Rectal smooth muscle tissue (tissue), 1 donor: ENCODE results near the gene IGFBP1.

Experiments
- H3K27ac ChIP-seq: one replicate; pipeline ENCODE4 v1.7.0; 2013; ENCODE audit warnings: low read depth, low read length, inconsistent platforms
- H3K27me3 ChIP-seq: one replicate; pipeline ENCODE4 v1.7.0; 2013; ENCODE audit warnings: low read length; ENCODE audit not compliant: control insufficient read depth, insufficient read depth
- H3K36me3 ChIP-seq: one replicate; pipeline ENCODE4 v1.7.0; 2013; ENCODE audit warnings: low read length; ENCODE audit not compliant: control insufficient read depth, insufficient read depth
- H3K4me1 ChIP-seq: one replicate; pipeline ENCODE4 v1.7.0; 2013; ENCODE audit warnings: low read length; ENCODE audit not compliant: control insufficient read depth, insufficient read depth
- H3K4me3 ChIP-seq: one replicate; pipeline ENCODE4 v1.7.0; 2013; ENCODE audit warnings: low read length
- H3K9ac ChIP-seq: one replicate; pipeline ENCODE4 v1.7.0; 2013; ENCODE audit warnings: low read length

Gene IGFBP1

DNA sequence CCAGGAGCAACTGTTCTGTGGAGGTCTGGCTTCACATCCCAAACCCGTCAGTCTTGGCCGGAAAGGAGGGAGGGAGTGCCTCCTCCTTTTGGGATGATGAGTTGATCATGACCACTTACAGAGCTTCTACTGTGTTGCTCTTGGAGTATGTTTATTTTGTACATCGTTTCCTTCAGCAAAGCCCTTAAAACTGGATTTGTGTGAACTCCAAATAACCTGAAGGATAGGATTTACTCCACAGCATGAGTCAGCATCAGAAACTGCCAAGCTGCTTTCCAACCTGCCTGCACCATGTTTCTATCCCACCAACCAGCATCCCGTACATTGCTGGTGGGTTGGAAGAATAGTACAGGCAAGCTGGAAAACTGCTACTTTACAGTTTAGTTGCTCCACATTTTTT lies 18.9 kb upstream of the IGFBP1 start:
- Histone ChIP-seq H3K4me3 (no peak overlapping the region), H3K27ac (no peak overlapping the region), H3K27me3 (no peaks in the 10 kb centered on the region), H3K36me3 (no peaks in the 10 kb centered on the region), H3K4me1 (no peaks in the 10 kb centered on the region), H3K9ac (no peak overlapping the region)

DNA sequence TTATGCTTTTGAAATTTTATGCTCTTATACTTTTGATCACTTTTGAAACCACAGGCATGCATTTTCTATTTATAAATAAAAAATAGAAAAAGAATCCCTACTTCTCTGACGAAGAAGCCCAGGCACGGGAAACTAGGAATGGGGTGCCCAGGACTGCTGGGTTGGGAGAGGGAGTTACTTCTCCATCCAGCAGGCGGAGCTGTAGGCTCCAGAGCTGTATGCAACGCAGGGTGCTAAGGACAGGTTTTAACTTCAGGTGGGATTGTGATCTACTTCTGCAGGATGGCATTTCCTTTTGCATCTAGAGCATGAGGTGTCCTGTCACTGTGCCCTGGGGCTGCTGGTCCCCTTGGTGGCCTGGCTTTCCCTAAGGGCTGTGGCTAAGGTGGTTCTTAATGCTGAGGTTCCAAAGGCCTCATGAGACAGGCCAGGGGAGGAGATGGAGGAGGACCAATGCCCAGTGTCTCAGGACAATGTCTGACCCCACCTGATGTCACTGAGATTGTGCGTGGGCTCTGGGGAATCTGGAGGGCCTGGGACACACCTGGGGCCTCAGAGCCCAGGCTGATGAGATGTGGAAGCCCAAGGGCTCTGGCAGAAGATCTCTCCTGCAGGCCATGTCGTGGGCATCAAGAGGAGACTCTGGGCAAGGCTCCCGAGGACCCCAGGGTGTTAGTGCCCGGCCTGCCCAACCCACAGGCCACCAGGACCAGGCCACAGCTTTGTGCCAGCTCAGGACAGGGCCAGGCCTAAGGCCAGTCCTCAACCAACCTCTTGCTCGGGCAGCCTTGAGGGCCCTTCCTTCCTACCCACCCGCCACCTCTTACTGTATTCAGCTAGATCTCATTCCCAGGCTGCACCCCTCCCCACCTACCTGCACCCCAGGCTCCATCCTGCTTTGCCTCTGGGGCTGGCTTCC lies 15.9 kb upstream of the IGFBP1 start:
- H3K4me3 ChIP-seq: no peak overlapping the region
- no peak overlapping the region for H3K9ac ChIP-seq
- no peak overlapping the region for H3K27ac ChIP-seq
- H3K27me3 ChIP-seq: no peaks in the 10 kb centered on the region
- no peaks in the 10 kb centered on the region for H3K4me1 ChIP-seq
- no peaks in the 10 kb centered on the region for H3K36me3 ChIP-seq

DNA sequence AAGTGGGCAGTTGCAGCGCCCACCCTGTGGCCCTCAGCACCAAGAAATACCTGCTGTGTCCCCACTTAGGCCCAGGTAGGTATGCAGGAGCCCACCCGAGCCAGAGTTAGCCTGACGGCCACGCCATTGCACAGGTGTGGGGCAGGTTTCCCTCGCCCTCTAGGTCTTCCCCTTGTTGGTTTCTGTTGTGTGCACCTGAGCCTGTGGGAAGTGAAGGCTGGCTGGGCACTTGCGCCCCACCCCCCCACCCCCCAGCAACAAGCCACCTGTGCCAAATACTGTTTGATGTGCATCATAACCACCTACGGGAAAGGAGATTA lies 15.3 kb upstream of the IGFBP1 start, which contains the start of gene CCDC201:
Gene CCDC201, minus strand, starts transcription at position 48 of the 320 bp plus-strand sequence. CDS start 75 bp downstream, outside the sequence.
- Histone ChIP-seq H3K36me3 (no peaks in the 10 kb centered on the region), H3K27ac (no peak within 1 kb of the TSS), H3K4me1 (no peaks in the 10 kb centered on the region), H3K9ac (no peak within 1 kb of the TSS), H3K27me3 (no peaks in the 10 kb centered on the region), H3K4me3 (no peak within 1 kb of the TSS)

DNA sequence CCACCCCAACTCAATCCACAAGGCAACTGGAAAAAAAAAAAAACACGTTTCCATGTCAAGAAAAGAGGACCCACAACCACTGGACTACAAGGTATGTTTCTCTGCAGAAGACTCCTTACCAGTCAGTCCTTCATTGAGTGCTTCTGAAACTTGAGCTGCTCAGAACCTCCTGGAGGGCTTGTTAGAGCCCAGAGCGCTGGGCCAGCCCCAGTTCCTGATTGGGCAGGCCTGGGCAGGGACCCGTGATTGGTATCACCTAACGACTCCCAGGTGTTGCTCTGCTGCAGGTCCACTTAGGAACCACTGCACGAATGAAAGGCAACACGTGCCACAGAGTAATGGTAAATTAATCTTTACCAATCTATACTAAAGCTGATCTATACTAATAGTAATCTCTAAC lies 14.9 kb upstream of the IGFBP1 start:
- Histone ChIP-seq H3K27me3 (no peaks in the 10 kb centered on the region), H3K9ac (no peak overlapping the region), H3K4me3 (no peak overlapping the region), H3K27ac (no peak overlapping the region), H3K4me1 (no peaks in the 10 kb centered on the region), H3K36me3 (no peaks in the 10 kb centered on the region)

DNA sequence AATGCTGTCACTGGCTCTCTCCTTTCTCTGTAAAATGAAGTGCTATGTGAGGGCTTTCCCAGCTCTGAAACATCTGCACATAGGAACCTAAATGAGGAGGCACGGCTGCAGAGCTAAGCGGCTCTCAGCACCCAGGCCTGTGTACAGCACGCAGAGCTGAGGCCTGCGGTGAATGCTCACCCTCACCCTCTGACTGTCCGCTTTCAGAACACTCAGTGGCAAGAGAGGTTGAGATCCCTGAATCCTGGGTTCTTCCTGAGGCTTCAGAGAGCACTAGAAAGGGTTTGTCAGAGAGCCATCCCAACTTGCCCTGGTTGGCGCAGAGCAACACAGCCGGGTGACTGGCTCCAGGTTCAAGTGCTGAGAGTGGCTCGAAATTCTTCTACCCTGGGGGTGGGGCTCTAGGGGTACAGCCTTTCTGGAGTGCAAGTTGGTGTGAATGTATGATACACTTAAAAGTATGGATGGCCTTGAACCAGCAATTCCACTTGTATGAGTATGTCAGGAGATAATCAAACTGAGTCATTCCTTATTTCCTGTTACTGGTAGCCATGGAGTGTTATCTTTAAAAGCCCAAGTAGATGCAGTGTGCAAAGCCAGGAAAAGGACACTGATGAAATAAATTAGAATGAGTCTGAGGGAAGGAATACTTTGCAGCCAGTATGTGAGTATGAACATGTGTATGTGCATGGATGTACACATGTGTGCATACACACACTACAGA lies 13.7 kb upstream of the IGFBP1 start:
- Histone ChIP-seq H3K27me3 (no peaks in the 10 kb centered on the region), H3K27ac (no peak overlapping the region), H3K4me3 (no peak overlapping the region), H3K9ac (no peak overlapping the region), H3K4me1 (no peaks in the 10 kb centered on the region), H3K36me3 (no peaks in the 10 kb centered on the region)

DNA sequence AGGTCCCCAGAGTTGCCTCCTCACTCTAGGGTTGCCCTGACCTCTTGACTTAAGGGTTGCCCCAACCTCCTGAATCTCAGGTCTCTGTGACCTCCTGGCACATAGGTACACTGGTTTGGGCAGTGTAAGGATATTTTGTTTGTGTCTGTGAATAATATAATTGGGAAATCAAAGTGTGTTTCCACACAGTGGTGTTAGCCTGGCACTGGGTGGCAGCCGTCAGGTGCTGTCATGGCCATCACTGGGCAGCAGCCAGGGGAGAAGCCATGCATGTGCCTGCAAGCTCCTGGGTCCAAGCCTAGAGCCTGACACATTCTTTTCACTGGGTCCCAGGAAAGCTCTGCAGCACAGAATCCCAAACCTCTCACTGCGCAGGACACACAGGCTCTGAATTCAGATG lies 11.8 kb upstream of the IGFBP1 start:
- Histone ChIP-seq H3K27ac (no peak overlapping the region), H3K4me3 (no peak overlapping the region), H3K9ac (no peak overlapping the region), H3K36me3 (no peaks in the 10 kb centered on the region), H3K27me3 (no peaks in the 10 kb centered on the region), H3K4me1 (no peaks in the 10 kb centered on the region)

DNA sequence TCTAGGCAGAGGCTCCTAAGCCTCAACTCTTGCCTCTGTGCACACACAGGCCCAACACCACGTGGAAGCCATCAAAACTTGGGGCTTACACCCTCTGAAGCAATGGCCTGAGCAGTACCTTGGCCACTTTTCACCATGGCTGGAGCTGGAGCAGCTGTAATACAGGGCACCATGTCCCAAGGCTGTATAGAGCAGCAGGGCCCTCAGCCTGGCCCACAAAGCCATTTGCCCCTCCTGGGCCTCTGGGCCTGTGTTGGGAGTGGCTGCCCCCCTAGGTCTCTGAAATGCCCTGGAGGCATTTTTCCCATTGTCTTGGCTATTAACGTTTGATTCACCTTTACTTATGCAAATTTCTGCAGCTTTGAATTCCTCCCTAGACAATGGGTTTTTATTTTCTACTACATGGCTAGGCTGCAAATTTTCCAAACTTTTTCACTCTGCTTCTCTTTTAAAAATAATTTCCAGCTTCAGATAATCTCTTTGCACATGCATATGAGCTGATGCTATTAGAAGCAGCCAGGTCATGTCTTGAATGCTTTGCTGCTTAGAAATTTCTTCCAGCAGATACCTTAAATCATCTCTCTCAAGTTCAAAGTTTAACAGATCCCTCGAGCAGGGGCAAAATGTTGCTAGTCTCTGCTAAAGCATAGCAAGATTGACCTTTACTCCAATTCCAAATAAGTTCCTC lies 9.7 kb upstream of the IGFBP1 start:
- no peaks in the 10 kb centered on the region for H3K36me3 ChIP-seq
- no peaks in the 10 kb centered on the region for H3K27me3 ChIP-seq
- H3K27ac ChIP-seq: no peak overlapping the region
- H3K4me1 ChIP-seq: no peaks in the 10 kb centered on the region
- no peak overlapping the region for H3K4me3 ChIP-seq
- no peak overlapping the region for H3K9ac ChIP-seq

DNA sequence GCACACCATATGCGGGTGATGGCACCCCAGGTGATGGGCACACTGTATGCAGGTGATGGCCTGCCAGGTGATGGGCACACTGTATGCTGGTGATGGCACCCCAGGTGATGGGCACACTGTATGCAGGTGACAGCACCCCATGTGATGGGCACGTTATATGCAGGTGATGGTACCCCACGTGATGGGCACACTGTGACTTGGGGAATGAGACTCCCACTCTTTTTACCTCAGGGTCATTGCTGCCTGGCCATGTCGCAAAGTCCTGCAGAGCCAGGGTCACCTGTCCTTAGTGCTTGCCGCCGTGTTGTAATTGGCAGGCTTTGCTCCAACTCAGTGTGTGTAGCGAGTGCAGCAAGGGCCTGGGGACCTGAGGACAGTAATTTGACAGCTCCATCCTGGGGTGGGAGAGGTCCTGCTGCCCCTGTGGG lies 7.8 kb upstream of the IGFBP1 start:
- H3K27ac ChIP-seq: no peak overlapping the region
- no peaks in the 10 kb centered on the region for H3K4me1 ChIP-seq
- H3K9ac ChIP-seq: no peak overlapping the region
- H3K36me3 ChIP-seq: no peaks in the 10 kb centered on the region
- H3K4me3 ChIP-seq: no peak overlapping the region
- H3K27me3 ChIP-seq: no peaks in the 10 kb centered on the region

DNA sequence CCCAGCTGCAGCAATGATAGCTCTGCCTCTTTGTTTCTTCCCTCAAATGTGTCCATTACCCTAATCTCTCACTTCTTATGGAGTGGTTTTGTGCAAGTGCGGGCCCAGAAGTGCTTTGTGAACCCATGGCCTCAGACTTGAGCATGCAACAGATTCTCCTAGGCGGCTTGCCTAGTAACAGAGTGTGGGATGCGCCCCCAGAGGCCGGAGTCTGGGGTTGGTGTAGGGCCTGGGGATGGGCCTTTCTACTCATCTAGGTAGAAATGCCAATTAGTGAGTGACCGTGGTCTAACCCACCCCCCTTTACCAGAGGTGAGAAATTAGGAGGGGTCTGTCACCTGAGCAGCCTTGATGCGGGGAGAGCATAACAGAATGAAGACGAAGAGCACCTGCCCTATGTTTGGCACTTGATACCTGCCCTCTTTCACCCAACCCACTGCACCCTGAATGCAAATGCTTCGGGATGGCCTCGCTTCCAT lies 7.0 kb upstream of the IGFBP1 start:
- no peak overlapping the region for H3K27ac ChIP-seq
- H3K9ac ChIP-seq: no peak overlapping the region
- H3K4me1 ChIP-seq: no peaks in the 10 kb centered on the region
- H3K36me3 ChIP-seq: no peaks in the 10 kb centered on the region
- H3K27me3 ChIP-seq: no peaks in the 10 kb centered on the region
- no peak overlapping the region for H3K4me3 ChIP-seq

DNA sequence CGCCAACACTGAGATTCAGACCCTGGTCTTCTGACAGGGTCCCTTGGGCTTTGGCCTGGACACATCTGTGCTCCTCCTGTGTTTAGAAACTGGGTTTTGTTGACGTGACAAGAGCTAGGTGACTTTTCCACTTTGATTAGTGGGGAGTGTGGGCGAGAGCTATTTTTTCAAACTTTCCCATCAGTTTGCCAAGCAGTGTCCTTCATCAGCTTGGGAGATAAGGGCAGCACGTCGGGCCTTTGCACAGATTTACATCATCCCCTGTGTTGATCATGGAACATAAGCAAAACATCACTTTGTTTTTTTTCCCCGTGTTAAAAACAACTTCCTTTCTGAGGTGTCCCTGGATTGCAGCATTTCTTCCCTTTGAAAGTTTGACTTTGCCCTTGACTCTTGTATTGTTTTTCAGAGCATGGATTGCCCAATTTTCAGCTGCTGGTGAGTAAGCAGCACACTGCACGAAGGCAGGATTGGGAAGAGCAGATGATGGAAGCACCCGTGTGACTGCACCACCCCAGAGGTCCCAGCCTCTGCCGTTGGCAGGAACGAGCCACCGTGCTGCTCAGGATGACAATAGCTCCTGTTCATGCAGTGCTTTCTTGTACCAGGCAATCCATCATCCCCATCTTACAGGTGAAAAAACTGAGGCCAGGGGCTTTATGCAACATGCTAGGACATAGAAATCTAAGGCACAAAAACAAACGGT lies 6.4 kb upstream of the IGFBP1 start:
- no peaks in the 10 kb centered on the region for H3K27me3 ChIP-seq
- no peak overlapping the region for H3K27ac ChIP-seq
- H3K9ac ChIP-seq: no peak overlapping the region
- H3K4me1 ChIP-seq: no peaks in the 10 kb centered on the region
- H3K4me3 ChIP-seq: no peak overlapping the region
- H3K36me3 ChIP-seq: no peaks in the 10 kb centered on the region

DNA sequence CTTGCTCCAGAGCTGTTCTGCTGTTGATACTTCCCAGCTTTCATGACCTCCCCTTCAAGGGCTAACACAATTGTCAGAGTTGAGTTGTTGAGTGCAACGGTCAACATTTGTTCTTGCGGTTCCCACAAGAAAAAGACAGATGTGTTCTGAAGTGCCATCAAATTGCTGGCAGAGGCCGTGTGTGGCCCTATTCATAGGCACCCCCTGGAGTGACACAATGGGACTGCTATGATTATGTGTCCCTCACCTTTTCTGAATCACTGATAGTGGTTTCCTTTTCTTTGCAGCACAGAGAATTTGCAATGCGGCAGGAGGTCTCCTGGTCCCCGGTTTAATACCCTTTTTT lies 5.8 kb upstream of the IGFBP1 start:
- H3K36me3 ChIP-seq: no peaks in the 10 kb centered on the region
- H3K27me3 ChIP-seq: peaks cover 3% of the 10 kb centered on the region
- no peak overlapping the region for H3K4me3 ChIP-seq
- H3K4me1 ChIP-seq: no peaks in the 10 kb centered on the region
- no peak overlapping the region for H3K27ac ChIP-seq
- H3K9ac ChIP-seq: no peak overlapping the region

DNA sequence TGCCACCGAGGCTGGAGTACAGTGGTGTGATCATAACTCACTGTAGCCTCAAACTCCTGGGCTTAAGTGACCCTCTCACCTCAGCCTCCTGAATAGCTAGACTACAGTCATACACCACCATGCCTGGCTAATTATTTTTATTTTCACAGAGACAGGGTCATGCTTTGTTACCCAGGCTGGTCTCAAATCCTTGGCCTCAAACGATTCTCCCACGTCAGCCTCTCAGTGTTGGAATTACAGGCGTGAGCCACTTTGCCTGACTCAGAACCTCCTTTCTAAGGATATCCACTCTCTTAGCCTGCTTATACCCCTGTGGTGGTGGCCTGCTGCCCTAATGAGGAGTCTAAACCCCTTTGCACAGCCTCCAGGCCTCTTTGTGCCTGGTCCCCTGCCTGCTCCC lies 4.2 kb upstream of the IGFBP1 start:
- no peak overlapping the region for H3K27ac ChIP-seq
- no peak overlapping the region for H3K4me3 ChIP-seq
- H3K9ac ChIP-seq: no peak overlapping the region
- peaks cover 9% of the 10 kb centered on the region for H3K27me3 ChIP-seq
- H3K4me1 ChIP-seq: no peaks in the 10 kb centered on the region
- no peaks in the 10 kb centered on the region for H3K36me3 ChIP-seq
